ENCODE data around the gene CTSH.
A peak's percentile ranks its signal among the peaks of the same experiment; 100 is the strongest.

Gene CTSH

DNA sequence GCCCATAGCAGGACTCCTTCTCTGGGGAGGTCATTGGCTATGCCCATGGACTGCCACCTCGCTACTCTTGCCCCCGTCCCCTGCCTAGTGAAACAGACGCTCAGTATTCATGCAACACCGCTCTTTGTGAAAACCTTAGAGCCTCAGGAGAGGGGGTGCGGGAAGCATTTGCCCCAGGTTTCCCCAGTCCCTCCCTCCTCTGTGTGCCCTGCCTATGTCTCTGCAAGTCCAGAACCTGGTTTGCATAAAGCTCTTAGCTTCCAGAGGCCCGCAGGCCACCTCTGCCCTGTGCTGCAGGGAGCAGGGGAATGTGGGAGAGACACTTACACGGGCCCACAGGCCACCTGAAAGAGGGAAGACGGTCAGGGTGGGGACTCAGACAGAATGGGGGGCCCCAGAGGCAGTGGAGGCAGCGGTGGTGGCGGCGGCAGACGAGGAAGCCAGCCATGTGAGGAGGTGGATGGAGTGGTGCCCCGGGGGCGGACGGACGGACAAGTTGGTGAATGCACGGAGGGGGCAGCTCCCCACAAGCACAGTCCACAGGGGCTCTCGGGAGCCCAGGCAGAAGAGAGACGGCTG is 33.8 kb upstream of the CTSH start:
- FAIRE-seq (peak; percentile 70), DNase-seq (ENCODE audit: insufficient read length, low spot score) (no peak)

DNA sequence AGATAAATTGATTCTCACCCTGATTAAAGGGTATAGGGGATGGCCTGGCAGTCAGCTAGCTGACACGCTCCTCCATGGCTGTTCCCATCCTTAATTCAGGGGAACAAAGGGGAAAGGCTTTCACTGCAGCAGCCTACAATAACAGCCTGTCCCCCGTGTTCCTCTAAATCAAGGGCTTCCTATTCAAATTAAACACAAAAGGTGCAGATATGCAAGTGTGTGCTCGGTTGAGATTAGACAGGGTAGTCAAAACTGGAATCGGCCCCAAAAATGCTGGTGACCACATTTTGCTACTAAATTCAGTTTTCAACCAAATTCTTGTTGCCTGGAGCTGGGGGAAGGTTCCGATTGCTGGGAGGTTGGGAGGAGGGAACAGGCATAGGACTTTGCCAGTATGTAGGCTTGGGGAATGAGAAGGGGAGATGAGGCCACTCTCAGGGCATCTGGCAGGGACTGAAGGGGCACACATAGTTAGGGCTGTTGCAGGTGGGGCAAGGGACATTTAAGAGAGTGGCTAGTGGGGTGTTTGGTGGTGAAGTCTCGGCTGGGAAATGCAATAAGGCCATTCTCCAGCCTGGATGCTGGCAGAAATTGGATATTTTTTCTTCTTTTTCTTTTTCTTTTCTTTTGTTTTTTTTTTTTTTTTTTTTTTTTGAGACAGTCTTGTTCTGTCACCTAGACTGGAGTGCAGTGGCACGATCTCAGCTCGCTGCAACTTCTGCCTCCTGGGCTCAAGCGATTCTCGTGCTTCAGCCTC is 32.9 kb upstream of the CTSH start:
- FAIRE-seq: no peak
- DNase-seq (ENCODE audit: insufficient read length, low spot score): no peak

DNA sequence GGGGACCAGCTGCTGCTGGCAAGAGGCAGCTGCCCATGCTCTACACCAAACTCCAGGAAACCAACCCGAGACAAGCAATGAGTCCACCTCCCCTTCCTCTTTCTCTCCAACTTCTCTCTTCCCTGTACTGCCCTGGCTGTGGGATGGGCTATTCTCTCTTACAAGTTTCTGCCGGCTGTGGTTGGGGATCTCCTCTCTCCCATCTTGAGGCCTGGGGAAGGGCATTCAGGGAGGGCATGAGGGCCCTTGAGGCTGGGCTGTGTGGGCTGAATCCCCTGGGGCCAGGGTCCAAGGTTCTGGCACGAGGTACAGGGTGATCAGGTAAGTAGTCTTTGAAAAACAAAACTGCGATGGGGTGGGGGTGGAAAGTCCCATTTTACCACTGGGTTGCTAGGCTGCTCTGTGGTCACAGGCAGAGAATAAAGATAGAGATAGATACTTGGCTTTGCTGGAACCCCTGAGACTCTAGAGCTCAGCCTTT is 32.3 kb upstream of the CTSH start:
- DNase-seq (ENCODE audit: insufficient read length, low spot score) (peak; percentile 37), FAIRE-seq (peak; percentile 86)

DNA sequence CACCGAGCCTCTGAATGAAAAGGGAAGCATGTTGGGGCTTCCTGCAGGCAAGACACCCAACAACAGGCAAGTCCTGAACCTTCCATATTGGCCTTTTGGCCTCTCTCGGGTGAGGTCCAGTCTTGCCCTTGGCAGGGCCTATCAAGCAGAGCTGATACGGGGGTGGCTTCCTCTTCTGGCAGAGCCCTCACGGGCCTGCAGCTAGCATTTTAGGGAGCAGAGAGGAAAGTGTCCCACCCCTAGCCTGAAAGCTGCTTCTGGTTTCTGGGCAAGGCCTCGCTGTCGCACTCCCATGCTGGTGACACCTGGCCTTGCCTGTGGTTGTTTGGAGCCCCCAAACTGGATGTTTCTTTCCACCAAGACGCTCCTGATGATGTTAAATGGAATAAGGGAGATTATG is 31.8 kb upstream of the CTSH start:
- DNase-seq (ENCODE audit: insufficient read length, low spot score): no peak
- FAIRE-seq: peak; percentile 4

DNA sequence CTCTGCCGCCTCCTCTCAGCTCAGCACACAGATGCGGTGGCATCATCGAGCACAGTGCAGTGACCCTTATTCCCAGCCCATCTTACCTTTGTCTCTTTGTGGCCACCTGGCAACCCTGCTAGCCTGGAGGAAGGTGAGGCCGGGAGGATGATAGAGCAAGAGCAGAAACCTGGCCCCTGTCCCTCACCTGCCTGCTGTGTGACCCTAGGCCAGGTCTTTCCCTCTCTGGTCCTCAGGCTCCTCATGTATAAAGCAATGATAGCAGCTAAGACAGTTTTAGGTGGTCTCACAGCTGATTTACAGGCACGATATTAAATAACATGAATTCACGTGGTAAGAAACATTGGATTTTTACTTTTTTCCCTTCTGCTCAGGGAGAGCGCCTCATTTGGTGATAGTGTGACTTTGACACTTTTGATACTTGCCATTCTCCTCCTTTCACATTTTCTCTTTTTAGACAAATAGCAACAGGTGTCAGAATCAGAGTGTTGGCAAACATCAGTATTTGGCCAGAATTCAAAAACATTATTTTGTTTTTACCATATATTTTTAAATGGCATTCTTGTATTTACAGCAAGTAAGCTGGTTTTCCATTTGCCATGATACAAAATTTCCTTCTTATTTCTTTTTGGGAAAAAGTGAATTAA is 29.5 kb upstream of the CTSH start:
- no peak for DNase-seq (ENCODE audit: insufficient read length, low spot score)
- FAIRE-seq: no peak

DNA sequence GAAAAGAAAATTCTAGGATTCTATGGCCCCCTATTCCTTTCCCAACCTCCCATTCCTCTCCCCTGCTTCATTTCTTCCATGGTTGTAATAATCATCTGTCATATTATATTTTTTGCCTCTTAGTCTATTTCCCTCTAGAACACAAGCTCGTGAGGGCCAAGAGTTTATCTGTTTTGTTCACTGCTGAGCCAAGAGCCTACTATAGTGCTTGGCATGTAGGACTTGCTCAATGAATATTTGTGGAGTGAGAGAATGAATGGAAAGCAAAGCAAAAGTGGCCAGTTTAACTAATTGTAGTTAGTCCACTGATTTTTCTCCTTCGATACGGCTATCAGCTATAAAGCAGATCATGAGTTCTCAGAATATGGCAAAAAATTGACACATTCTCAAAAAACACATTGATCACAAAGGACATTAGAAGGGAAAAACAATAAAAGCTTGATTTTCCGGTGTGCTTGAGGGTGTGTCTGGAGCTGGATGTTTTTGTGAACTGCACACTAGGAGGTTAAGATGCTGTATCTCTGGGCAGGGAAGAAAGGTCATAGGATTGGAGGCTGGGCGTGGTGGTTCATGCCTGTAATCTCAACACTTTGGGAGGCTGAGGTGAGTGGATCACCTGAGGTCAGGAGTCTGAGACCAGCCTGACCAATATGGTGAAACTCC is 25.0 kb upstream of the CTSH start:
- FAIRE-seq (no peak), DNase-seq (ENCODE audit: insufficient read length, low spot score) (no peak)

DNA sequence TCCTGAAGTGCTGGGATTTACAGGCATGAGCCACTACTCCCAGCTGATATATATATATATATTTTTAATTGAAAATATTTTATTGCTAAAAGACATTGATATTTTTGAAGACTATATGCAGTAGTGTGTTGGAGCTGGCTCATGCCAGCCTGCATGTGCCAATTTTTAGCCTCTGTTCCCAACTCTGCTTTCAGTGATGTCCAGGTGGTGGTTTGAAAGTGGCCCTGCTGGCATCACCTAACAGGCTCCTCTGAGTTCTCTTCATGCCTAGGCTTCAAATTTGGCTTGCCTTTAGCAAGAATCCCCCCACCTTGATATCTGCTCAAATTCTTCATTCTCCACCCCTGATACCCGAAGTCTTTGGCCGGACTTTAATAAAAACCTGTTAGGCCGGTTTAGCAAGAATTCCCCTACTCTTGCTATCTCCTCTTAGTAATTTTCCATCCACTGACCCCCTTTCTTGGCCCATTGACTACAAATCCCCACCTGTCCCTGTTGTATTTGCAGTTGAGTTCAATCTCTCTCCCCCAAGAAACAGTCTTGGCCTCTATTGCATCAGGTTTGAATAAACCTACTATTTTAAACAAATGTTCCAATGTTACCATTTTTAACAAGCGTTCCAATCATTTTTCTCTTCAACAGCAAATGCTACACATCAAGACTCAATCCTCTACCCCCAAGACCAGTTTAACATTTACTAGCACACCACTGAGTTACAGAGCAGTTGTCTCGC is 23.9 kb upstream of the CTSH start:
- FAIRE-seq: no peak

DNA sequence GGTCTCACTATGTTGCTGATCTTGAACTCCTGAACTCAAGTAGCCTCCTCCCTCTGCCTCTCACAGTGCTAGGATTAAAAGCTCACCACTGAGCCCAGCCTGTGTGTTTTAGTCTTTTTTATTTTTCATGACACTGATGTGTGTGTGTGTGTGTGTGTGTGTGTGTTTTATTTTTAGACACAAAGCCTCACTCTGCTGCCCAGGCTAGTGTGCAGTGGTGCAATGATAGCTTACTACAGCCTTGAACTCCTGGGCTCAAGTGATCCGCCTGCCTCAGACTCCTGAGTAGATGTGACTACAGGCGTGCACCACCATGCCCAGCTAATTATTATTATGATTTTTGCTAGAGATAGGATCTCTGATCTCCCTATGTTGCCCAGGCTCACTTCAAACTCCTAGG is 23.3 kb upstream of the CTSH start:
- no peak for FAIRE-seq

More for the DNA sequence above, 23.9 kb upstream of the CTSH start:
- DNase-seq (ENCODE audit: insufficient read length, low spot score): no peak

DNA sequence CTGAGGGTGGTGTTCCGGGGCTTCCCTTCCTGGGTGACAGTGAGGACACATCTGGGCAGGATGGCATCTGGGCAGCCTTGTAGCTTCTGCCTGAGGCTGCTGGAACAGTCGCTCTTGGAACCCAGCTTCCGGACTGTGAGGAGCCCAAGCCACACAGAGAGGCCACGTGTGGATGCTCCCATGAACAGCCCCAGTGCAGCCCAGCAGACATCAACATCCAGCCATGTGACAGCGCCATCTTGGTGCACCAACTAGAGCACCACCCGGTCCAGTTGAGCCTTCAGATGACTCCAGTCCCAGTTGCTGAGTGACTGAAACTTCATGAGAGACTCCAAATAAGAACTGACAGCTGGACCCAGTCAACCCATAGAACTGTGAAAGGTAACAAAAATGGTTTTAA is 15.5 kb upstream of the CTSH start:
- DNase-seq (ENCODE audit: insufficient read length, low spot score) (no peak), FAIRE-seq (no peak)

More for the DNA sequence above, 23.3 kb upstream of the CTSH start:
- no peak for DNase-seq (ENCODE audit: insufficient read length, low spot score)

DNA sequence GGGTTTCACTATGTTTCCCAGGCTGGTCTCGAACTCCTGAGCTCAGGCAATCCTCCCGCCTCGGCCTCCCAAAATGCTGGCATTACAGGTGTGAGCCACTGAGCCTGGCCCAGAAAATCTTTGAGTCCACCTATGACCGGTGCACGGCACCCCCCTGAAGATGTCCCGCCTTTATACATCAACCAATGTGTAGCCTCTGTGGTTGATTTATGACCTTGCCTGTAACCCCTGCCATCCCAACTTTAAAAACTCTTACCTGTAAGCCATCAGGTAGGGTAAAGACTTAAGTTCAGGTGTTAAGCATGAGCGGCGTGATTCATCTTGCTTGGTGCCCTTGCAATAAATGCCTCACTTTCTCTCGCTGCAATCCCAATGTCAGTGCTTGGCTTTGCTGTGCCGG is 14.5 kb upstream of the CTSH start:
- no peak for FAIRE-seq

DNA sequence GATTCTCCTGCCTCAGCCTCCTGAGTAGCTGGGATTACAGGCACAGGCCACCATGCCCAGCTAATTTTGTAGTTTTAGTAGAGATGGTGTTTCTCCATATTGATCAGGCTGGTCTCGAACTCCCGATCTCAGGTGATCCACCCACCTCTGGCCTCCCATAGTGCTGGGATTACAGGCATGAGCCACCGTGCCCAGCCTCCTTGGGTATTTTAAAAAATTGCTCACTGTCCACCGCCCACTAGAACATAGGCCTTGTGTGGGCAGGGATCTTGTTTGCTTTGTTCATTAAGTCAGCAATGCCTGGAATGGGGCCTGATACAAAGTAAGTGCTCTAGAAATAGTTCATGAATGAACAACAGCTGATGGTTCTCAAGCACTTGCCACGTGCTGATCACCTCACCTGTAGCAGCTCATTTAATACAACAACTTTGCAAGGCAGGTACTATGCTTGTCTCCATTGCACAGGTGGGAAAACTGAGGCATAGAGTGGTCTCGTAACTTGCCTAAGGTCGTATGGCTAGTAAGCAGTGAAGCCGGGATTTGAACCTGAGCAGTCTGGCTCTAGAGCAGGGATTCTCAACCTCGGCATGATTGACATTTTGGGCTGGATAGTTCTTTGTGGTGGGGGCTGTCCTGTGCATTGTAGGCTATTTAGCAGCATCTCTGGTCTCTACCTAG is 12.7 kb upstream of the CTSH start:
- DNase-seq (ENCODE audit: insufficient read length, low spot score) (no peak), FAIRE-seq (no peak)

More for the DNA sequence above, 14.5 kb upstream of the CTSH start:
- DNase-seq (ENCODE audit: insufficient read length, low spot score): no peak

DNA sequence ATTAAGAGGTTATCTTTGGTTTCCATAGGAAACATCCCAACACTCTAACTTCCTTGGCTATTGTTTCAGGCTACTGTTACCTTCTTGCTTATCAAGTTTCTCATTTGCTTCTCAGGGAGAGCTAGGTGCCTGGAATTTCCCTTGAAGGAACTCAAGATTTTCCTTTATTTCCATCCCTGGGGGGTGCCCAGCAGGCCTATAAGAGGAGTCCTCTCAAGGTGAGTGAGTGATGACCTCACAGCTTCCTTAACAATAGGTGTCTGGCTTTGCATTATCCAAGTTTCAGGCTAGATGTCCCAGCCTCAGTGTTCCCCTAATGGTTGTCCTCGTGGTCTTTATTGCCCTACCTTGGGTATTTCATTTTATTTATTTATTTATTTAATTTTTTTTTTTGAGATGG is 12.1 kb upstream of the CTSH start:
- FAIRE-seq (no peak), DNase-seq (ENCODE audit: insufficient read length, low spot score) (no peak)

DNA sequence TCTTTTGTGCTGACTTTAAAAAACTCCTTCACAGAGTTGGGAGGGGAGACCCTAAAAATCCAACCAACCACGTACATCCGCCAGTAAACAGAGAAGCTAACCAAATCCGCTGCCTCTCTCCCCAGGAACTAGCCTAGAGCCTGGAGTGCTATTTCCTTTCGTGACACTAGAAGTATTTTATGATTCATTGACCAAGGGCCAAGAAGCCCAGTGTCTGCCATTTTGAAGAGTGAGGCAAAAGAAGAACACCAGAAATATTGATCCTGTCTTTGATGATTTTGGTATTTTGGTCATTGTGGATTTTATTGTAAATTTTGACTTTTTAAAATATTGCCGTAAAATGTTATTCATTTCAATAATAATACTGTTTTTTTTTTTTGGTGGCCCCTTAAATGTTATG is 10.5 kb upstream of the CTSH start:
- FAIRE-seq (no peak), DNase-seq (ENCODE audit: insufficient read length, low spot score) (no peak)

DNA sequence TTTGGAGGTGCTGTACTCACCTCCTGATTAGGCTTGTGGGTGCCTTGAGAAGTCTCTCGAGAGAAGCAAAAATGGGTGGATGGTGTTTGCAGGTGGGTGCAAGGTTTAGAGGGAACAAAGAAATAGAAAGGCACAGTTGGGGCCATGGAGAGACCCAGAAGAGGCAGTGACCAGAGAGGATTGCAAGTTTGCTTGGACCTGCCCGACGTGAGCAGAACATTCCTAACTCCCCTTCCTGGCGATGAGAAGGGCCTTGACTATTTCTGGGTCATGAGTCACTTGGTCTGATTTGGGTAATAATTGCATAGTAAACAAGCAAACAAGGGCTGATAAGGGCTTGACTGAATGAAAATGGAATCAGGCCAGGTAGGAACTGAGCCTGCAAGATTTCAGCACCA is 7.0 kb upstream of the CTSH start:
- FAIRE-seq: no peak

DNA sequence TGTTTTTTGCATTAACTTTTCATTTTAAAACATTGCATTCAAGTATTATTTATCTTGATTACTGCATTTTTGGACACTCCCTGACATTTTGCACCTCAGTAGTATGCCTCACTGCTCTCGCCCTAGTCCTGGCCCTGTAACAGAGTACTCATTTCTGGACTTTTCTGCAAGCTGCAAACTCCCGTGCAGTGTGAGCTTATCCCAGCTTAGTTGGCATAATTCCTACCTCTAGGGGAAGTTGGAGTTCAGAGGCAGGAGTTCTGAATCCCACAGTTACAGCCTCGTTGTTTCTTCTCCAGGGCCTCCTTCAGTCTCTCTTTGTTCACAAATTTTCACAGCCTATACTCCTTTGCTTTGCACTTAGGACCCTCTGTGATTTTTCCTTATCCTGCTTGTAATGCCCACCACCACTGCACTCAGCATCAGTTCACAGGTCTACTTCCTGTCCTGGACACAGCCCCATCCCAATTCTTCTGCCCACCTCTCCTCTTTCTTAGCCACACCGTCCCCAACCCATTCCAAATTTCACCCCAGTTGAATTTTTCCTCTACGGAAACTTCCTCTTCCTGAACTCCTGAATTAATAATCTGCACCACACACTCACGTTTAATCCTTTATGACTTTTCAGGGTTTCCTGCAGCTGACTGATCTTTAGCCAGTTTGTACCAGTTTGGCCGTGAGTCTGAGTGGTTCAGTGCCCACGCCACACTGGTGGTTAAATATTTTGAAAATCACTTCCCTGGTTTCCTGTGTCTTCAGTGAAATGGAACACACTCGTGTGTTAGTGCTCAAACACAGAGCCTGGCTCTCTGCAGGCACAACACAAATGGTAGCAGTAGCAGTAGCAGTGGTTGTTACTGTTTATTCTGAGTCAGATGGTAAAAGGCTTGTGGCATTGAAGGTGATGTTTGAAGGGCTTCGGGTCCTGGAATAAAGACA is 6.3 kb upstream of the CTSH start:
- FAIRE-seq (no peak), DNase-seq (ENCODE audit: insufficient read length, low spot score) (no peak)

More for the DNA sequence above, 7.0 kb upstream of the CTSH start:
- no peak for DNase-seq (ENCODE audit: insufficient read length, low spot score)

DNA sequence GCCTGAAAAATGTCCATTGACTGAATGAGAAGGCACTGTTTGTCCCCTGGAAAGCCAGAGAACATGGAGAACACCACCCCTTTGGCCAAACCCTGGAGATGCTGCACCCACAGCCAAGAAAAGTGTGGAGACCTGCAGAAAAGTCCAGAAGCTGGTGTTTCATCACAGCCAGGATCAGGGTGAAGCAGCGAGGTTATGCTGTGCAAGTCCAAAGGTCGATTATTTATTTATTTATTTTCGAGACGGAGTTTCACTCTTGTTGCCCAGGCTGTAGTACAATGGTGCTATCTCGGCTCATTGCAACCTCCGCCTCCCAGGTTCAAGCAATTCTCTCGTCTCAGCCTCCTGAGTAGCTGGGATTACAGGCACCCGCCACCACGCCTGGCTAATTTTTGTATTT is 5.5 kb upstream of the CTSH start:
- no peak for DNase-seq (ENCODE audit: insufficient read length, low spot score)

DNA sequence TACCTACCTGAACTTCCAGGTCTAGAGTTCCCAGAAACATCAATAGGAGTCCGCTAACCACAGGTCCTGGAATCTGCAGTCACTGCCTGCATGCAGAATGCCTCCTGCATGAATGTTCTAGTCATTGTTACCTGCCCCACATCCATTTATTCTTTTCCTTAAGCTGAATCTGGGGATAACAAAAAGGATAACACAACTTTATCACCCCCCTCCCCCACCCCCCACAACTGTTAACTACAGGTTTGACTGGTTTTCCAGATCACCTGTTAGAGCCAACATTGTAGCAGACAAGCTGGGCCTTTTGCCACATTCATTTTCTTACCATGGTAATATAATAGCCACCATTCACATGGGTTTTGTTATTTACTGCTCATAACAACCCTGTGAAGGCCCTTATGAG is 4.6 kb upstream of the CTSH start:
- FAIRE-seq (no peak), DNase-seq (ENCODE audit: insufficient read length, low spot score) (no peak)

More for the DNA sequence above, 5.5 kb upstream of the CTSH start:
- no peak for FAIRE-seq

DNA sequence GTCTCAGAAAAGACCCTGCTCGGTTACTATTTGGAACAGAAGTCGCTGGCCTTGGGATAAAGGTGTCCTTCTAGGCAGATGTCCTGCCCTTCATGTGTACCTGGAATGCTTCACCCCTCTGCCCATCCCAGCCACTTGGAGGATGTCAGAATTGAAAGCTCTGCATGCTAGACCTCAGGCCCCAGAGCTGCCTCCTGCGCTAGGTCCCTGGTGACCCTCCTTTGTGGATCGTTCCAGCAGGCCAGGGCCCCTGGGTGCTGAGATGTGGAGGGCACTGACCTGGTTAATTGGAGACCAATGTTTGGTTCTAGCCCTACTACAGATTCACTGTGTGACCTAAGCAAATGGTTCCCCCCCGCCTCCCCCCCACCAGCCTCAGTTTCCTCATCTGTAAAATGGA is 2.7 kb upstream of the CTSH start:
- FAIRE-seq: no peak
- no peak for DNase-seq (ENCODE audit: insufficient read length, low spot score)

DNA sequence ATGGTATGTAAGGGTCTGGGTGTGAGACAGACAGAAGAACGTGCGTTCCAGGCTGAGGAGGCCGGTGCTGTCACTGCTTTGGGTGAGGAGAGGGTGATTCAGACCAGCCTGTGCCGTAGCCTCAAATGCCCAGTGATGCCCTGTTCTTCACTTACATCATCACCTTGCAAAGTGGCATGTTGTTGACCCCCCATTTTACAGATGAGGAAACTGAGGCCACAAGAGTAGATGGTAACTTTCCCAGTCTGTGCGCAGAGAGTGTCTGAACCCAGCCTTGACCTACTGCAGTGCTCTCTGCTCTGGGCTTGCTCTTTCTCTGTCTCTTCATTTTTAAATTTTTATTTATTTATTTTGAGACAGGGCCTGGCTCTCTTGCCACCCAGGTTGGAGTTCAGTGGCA is 1.6 kb upstream of the CTSH start:
- DNase-seq (ENCODE audit: insufficient read length, low spot score): no peak
- FAIRE-seq: no peak

All from GM19239 (cell line).